GM13977 (cell line): ENCODE data around the gene P2RY12.

Source experiments
- DNase-seq: peaks from one replicate; pipeline ENCODE4 v3.0.0; 2012; ENCODE audit warnings: low spot score
- CTCF ChIP-seq: IDR thresholded peaks from 2 replicates; pipeline ENCODE4 v1.5.1; 2012; ENCODE audit warnings: mild to moderate bottlenecking, control low read depth; ENCODE audit not compliant: insufficient read depth; ENCODE audit errors: extremely low read depth, missing control alignments
- in situ Hi-C: fragments of 300-500 bp; cut with MboI; formaldehyde crosslinking; loops from one replicate; pipeline ENCODE4 v1.12.0; 2022; ENCODE audit warnings: low sequenced_read_pairs, low pct_unique_long_range_greater_than_20kb, mixed read lengths, inconsistent platforms; ENCODE audit not compliant: unreplicated experiment

P2RY12 gene

GRCh38 chr3:151296226-151296625 lies 88.3 kb downstream of the P2RY12 start:
- in situ Hi-C loops = no loop called here
- TF ChIP-seq CTCF = no peak
- DNase-seq = no peak

DNA sequence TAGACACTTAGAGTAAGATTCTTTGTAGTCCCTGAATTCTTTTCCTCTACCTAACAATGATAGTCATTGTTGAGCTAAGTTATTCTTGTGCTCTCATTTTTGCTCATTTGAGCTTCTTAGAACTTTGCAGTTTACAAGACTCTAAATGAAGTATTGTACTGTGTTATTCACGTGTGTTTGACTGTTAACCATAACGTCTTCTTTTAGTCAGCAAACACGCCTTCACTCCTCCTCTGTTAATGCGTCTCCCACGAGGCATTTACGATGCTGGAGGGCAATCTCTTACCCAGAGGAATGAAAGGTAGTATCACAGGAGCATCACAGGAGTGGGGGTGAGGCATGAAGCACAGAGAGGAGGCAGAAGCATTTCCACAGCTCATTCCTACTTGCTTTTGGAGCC lies 91.4 kb downstream of the P2RY12 start:
- in situ Hi-C loops = no loop called here
- no peak for DNase-seq

GRCh38 chr3:151290673-151291072 lies 93.9 kb downstream of the P2RY12 start:
- in situ Hi-C loops = no loop called here
- DNase-seq = peak; percentile 8
- TF ChIP-seq CTCF = peak; percentile 36

More for the DNA sequence above, 91.4 kb downstream of the P2RY12 start:
- no peak for TF ChIP-seq CTCF

GRCh38 chr3:151289445-151289844 lies 95.1 kb downstream of the P2RY12 start:
- in situ Hi-C loops = no loop called here
- DNase-seq = no peak
- no peak for TF ChIP-seq CTCF
